HepG2 (cell line): ENCODE measurements around the gene MPPE1. TPM values are rescaled to one million over a fixed set of nuclear protein-coding genes. Genes with fewer than 3 reads are reported as not detected.

Experiments used
- AHDC1 ChIP-seq: sonication (generic); formaldehyde crosslinking; IDR thresholded peaks from 2 replicates; pipeline ENCODE4 v1.5.1; 2020; ENCODE audit warnings: mild to moderate bottlenecking, missing genetic modification reagents, borderline replicate concordance
- ATF3 ChIP-seq: sonication (generic); formaldehyde crosslinking; IDR thresholded peaks from 2 replicates; pipeline ENCODE4 v1.4.0; 2020; ENCODE audit warnings: missing genetic modification reagents
- CSRNP2 ChIP-seq: sonication (generic); formaldehyde crosslinking; conservative IDR thresholded peaks from 2 replicates; pipeline ENCODE4 v1.8.0; 2022; ENCODE audit warnings: low read depth, missing genetic modification reagents
- FOXA3 ChIP-seq: IDR thresholded peaks from 2 replicates; pipeline ENCODE4 v1.6.1; 2016; ENCODE audit warnings: missing genetic modification reagents, missing compliant biosample characterization
- MIER2 ChIP-seq: IDR thresholded peaks from 2 replicates; pipeline ENCODE4 v1.6.1; 2016; ENCODE audit warnings: missing biosample characterization, missing genetic modification reagents
- NAIF1 ChIP-seq: sonication (generic); formaldehyde crosslinking; IDR thresholded peaks from 2 replicates; pipeline ENCODE4 v1.5.0; 2020; ENCODE audit warnings: mild to moderate bottlenecking, missing genetic modification reagents, borderline replicate concordance
- PAWR ChIP-seq: sonication (generic); formaldehyde crosslinking; IDR thresholded peaks from 2 replicates; pipeline ENCODE4 v1.4.0; 2020; ENCODE audit warnings: missing genetic modification reagents, mild to moderate bottlenecking, borderline replicate concordance
- SIN3B ChIP-seq: fragments of 150-350 bp; IDR thresholded peaks from 2 replicates; pipeline ENCODE4 v1.6.1; 2014; ENCODE audit warnings: low read length
- SNAPC4 ChIP-seq: sonication (generic); formaldehyde crosslinking; IDR thresholded peaks from 2 replicates; pipeline ENCODE4 v1.4.0; 2020; ENCODE audit warnings: mild to moderate bottlenecking, missing genetic modification reagents
- TEAD2 ChIP-seq: sonication (generic); formaldehyde crosslinking; IDR thresholded peaks from 2 replicates; pipeline ENCODE4 v1.9.0; 2021; ENCODE audit warnings: missing genetic modification reagents
- ZBTB20 ChIP-seq: sonication (generic); formaldehyde crosslinking; IDR thresholded peaks from 2 replicates; pipeline ENCODE4 v1.8.1; 2023; ENCODE audit warnings: missing genetic modification reagents, low read depth, mild to moderate bottlenecking, borderline replicate concordance
- ZBTB38 ChIP-seq: sonication (generic); formaldehyde crosslinking; IDR thresholded peaks from 2 replicates; pipeline ENCODE4 v1.5.1; 2020; ENCODE audit warnings: mild to moderate bottlenecking, missing genetic modification reagents
- ZFP36 ChIP-seq: fragments of 150-350 bp; IDR thresholded peaks from 2 replicates; pipeline ENCODE4 v1.6.1; 2018; ENCODE audit warnings: borderline replicate concordance, low read length, low read depth; ENCODE audit not compliant: partially characterized antibody
- ZFP37 ChIP-seq: sonication (generic); formaldehyde crosslinking; IDR thresholded peaks from 2 replicates; pipeline ENCODE4 v1.4.0; 2020; ENCODE audit warnings: missing genetic modification reagents, borderline replicate concordance
- ZNF543 ChIP-seq: sonication (generic); formaldehyde crosslinking; IDR thresholded peaks from 2 replicates; pipeline ENCODE4 v1.4.0; 2020; ENCODE audit warnings: mild to moderate bottlenecking, missing genetic modification reagents
- polyA plus RNA-seq, 8 experiments: library from polyadenylated mRNA; depleted of rRNA in 3 of 8; stranded (reverse) in 7 of 8; unstranded in 1 of 8; fragments of >200 nt; fragmentation: Illumina TruSeq in 4 of 8; extraction: Trizol in 4 of 8; gene quantifications; 2 replicates each; pipeline versions ENCODE4 v1.2.1 to v1.2.3, GENCODE V29; 2011 to 2016; ENCODE audit warnings: low read depth in 4 of 8, missing spikeins in 1 of 8, mixed read lengths in 1 of 8; ENCODE audit not compliant: insufficient read depth in 1 of 8
- total RNA-seq, 5 experiments: library from RNA; depleted of rRNA; stranded (reverse); fragments of >200 nt; fragmentation: Illumina TruSeq; extraction: Trizol; gene quantifications; 2 replicates each; pipeline ENCODE4 v1.2.3, GENCODE V29; 2016; ENCODE audit warnings: low read depth in 1 of 5

Gene MPPE1
- total and polyA plus RNA-seq, 2 of the 13 experiments (the other 11 are each of a cell fraction or from before 2014, with no cell fraction given) = 9.6 to 11.9 TPM

GRCh38 chr18:11851146-11851805 lies 56.8 kb downstream of the MPPE1 start, which contains the start of gene CHMP1B (continued):
- no peak; the same call in 1 of the 2 replicates for TF ChIP-seq AHDC1 (CRISPR knock-in tag)
- TF ChIP-seq MIER2 = 0 out of 2 replicates have a peak, but pooled peaks have one; percentile 25
- TF ChIP-seq SIN3B = peak; percentile 94
- TF ChIP-seq NAIF1 (CRISPR knock-in tag) = no peak
- TF ChIP-seq ZNF543 = peak; percentile 78; the same call in 1 of the 2 replicates
- TF ChIP-seq CSRNP2 (CRISPR knock-in tag) = no peak
- TF ChIP-seq ZFP37 = no peak
- TF ChIP-seq ZBTB20 (CRISPR knock-in tag) = peak; percentile 36; the same call in 1 of the 2 replicates
- TF ChIP-seq SNAPC4 = no peak
- TF ChIP-seq ATF3 = peak; percentile 46; the same call in 1 of the 2 replicates
- TF ChIP-seq TEAD2 (CRISPR knock-in tag) = peak; percentile 23; the same call in 1 of the 2 replicates
- TF ChIP-seq ZBTB38 = peak; percentile 79; the same call in 1 of the 2 replicates
- TF ChIP-seq PAWR = 0 out of 2 replicates have a peak, but pooled peaks have one; percentile 57
- no peak for TF ChIP-seq ZFP36
- peak; percentile 50; the same call in 1 of the 2 replicates for TF ChIP-seq FOXA3 (CRISPR knock-in tag)
